A549 treated with CORT108297 at 1 μM for 4 hours (cell line): ENCODE measurements around the gene SCART1. TPM values are rescaled to one million over a fixed set of nuclear protein-coding genes. Genes with fewer than 3 reads are reported as not detected.

ENCODE experiments used
- total RNA-seq: library from RNA; stranded (reverse); fragments of 200-300 nt; extraction: Qiagen RNA extraction; gene quantifications from 5 replicates; pipeline ENCODE4 v1.2.3, GENCODE V29; 2022

SCART1 gene
- 0.09 to 0.47 TPM (median 0.27 TPM) in 5 replicates for total RNA-seq

GRCh38 chr10:133453516-133454203 is at the start of gene SCART1:
Gene SCART1 (plus strand): TSS chr10:133453945. CDS start chr10:133453998, 53 bp downstream.

GRCh38 chr10:133424601-133425000 is 29.1 kb upstream of the SCART1 start, which contains the start of gene SPRN:
Gene SPRN (minus strand): TSS chr10:133424625. CDS start chr10:133423681, 944 bp downstream.

Other genes with a start within 250 kb of the SCART1 start
- gene UTF1, start 223.7 kb upstream of the SCART1 start, total RNA-seq = 0.07 to 0.10 TPM in 2 of 5 replicates, not detected in the others
- gene VENTX, start 216.1 kb upstream of the SCART1 start, total RNA-seq = not detected in 5 replicates
- gene ADAM8, start 177.1 kb upstream of the SCART1 start, total RNA-seq = 2.3 to 4.8 TPM (median 3.7 TPM) in 5 replicates
- gene TUBGCP2, start 145.1 kb upstream of the SCART1 start, total RNA-seq = 37.5 to 46.8 TPM (median 45.3 TPM) in 5 replicates
- gene ZNF511, start 145.0 kb upstream of the SCART1 start, total RNA-seq = 57.1 to 78.5 TPM (median 74.2 TPM) in 5 replicates
- 0.54 to 1.5 TPM (median 0.81 TPM) in 5 replicates for gene CALY, start 117.0 kb upstream of the SCART1 start, total RNA-seq
- 0.13 to 0.36 TPM in 2 of 5 replicates, not detected in the others for gene PRAP1, start 106.6 kb upstream of the SCART1 start, total RNA-seq
- gene FUOM, start 95.9 kb upstream of the SCART1 start, total RNA-seq = 12.2 to 17.4 TPM (median 16.2 TPM) in 5 replicates
- gene ECHS1, start 80.6 kb upstream of the SCART1 start, total RNA-seq = 136 to 162 TPM (median 147 TPM) in 5 replicates
- gene PAOX, start 74.7 kb upstream of the SCART1 start, total RNA-seq = 1.7 to 2.4 TPM (median 2.1 TPM) in 5 replicates
- gene MTG1, start 59.8 kb upstream of the SCART1 start, total RNA-seq = 40.7 to 55.1 TPM (median 54.1 TPM) in 5 replicates
- gene SPRN, start 29.3 kb upstream of the SCART1 start, total RNA-seq = 0.17 to 0.36 TPM (median 0.26 TPM) in 5 replicates
- 0.14 to 0.39 TPM (median 0.25 TPM) in 5 replicates for gene CYP2E1, start 73.4 kb downstream of the SCART1 start, total RNA-seq
- gene SYCE1, start 111.6 kb downstream of the SCART1 start, total RNA-seq = not detected in 5 replicates
- 0.06 to 0.14 TPM in 2 of 5 replicates, not detected in the others for gene FRG2B, start 172.8 kb downstream of the SCART1 start, total RNA-seq